Measurements from ENCODE around the gene KNG1.

DNA sequence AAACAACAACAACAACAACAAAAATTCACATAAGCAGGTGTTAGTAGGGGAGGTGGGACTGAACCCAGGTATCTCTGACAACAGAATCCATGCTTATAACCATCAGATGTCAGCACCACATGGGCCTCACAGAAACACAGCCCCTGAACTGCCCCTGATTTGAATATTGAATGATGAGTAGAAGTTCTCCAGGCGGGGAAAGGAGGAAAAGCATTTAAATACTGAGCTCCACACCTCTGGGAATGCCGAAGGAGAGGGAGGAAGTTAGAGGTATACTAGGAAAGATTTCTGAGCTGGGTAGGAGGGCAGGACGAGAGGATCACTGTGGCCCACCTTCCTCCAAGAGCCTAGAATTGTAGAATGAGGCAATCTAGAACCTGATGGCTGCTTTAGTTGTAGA, 34.3 kb downstream of the KNG1 start:
- TF ChIP-seq, protein P1, sequence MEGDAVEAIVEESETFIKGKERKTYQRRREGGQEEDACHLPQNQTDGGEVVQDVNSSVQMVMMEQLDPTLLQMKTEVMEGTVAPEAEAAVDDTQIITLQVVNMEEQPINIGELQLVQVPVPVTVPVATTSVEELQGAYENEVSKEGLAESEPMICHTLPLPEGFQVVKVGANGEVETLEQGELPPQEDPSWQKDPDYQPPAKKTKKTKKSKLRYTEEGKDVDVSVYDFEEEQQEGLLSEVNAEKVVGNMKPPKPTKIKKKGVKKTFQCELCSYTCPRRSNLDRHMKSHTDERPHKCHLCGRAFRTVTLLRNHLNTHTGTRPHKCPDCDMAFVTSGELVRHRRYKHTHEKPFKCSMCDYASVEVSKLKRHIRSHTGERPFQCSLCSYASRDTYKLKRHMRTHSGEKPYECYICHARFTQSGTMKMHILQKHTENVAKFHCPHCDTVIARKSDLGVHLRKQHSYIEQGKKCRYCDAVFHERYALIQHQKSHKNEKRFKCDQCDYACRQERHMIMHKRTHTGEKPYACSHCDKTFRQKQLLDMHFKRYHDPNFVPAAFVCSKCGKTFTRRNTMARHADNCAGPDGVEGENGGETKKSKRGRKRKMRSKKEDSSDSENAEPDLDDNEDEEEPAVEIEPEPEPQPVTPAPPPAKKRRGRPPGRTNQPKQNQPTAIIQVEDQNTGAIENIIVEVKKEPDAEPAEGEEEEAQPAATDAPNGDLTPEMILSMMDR (IDR thresholded peaks at IDR 0.05; ENCODE audit: insufficient read depth, low read depth, low read length), result no peak
- no peak for TF ChIP-seq EZH2 (IDR thresholded peaks at IDR 0.05; ENCODE audit: insufficient read depth, low read length)

All from astrocyte (in vitro differentiated cells and primary cell).